G401.6 (cell line): Measurements from ENCODE around the gene SLC25A2.
"Not testable (repeated sequence)": the region's sequence is repeated elsewhere in the genome, so short reads cannot be mapped to it uniquely, and the experiment has no call there.

Source experiments
- FAIRE-seq: peaks from 2 replicates; lab custom pipeline; 2012; peaks lifted over from hg19 to GRCh38; lab: Jason Lieb, UNC

Gene SLC25A2

GRCh38 chr5:141303756-141304155 lies at the start of gene SLC25A2:
SLC25A2 (minus strand) TSS chr5:141304049; CDS start chr5:141303865, 184 bp downstream.
- no peak for FAIRE-seq

- FAIRE-seq = no peak
These were observed 47.7 kb upstream of the SLC25A2 start for GRCh38 chr5:141351591-141351990.

DNA sequence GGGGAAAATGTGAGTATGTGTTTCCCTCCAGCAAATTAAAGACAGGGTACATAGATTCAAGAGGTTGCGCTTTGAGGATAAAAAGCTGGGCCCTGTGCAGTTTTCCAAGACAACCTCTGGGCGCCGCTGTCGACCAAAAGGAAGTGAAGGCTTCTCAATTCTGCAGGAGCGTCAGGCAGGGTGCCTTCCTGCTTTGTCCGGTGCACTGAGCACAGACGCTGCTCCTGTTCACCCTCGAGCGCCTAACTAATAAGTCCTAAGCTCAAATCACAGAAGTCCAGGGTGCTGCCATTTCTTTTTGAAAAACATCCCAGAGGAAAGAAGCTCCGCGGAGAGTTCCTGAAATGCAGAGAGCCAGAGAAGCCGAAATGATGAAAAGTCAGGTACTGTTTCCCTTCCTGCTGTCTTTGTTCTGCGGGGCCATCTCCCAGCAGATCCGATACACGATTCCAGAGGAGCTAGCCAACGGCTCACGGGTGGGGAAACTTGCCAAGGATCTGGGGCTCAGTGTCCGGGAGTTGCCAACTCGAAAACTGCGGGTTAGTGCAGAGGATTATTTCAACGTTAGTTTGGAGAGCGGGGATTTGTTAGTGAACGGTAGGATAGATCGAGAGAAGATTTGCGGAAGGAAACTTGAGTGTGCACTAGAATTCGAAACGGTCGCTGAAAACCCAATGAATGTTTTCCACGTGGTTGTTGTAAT lies 46.2 kb upstream of the SLC25A2 start, which contains the start of gene PCDHGB1:
Gene PCDHGB1 (plus strand): TSS at position 183 of the 703 bp plus-strand sequence. CDS start 162 bp downstream, at position 345.
- no peak for FAIRE-seq

GRCh38 chr5:141346017-141346416 lies 42.2 kb upstream of the SLC25A2 start:
- FAIRE-seq = not testable (repeated sequence)

GRCh38 chr5:141345327-141345726 lies 41.5 kb upstream of the SLC25A2 start:
- FAIRE-seq = no peak

- FAIRE-seq = no peak
These were observed 40.2 kb upstream of the SLC25A2 start for GRCh38 chr5:141343953-141344463.

DNA sequence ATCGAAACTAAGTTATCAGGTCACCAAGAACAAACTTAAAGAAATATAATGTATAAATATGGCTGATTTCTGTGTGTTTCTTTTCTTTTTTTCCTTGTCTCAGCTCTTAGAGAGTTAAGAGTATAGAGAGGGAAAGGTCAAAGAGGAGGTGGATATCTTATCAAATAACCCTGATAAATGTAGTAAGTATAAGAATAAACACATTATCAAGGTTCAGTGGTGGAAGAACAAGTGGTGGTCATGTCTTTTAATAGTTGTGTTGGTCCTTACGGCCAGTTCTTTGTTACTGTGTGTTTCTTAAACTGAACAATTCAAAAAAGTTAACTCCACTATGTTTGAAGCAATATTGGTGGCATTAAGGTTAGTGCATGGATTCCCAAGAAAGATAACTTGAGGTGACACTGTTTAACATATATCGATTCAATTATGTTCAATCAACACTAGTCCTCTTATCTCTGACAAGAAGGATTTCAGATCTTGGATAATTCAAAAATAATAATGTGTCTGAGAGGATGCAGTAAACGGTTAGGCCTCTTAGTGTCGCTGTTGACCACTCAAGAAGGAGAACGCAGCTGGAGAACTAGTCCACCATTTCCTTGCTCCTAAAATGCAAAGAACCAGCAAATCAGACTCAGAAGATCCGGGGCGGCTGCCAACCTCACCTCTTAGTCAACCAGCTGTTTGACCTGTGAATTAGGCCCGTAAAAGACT lies 39.5 kb upstream of the SLC25A2 start, which contains the start of gene PCDHGA3:
Gene PCDHGA3 (plus strand): TSS at position 588 of the 711 bp plus-strand sequence. CDS start 205 bp downstream, outside the sequence.
- FAIRE-seq = no peak

- no peak for FAIRE-seq
These were observed 38.9 kb upstream of the SLC25A2 start for GRCh38 chr5:141342773-141343172.

GRCh38 chr5:141340781-141341354 lies 37.0 kb upstream of the SLC25A2 start:
- FAIRE-seq = not testable (repeated sequence)

DNA sequence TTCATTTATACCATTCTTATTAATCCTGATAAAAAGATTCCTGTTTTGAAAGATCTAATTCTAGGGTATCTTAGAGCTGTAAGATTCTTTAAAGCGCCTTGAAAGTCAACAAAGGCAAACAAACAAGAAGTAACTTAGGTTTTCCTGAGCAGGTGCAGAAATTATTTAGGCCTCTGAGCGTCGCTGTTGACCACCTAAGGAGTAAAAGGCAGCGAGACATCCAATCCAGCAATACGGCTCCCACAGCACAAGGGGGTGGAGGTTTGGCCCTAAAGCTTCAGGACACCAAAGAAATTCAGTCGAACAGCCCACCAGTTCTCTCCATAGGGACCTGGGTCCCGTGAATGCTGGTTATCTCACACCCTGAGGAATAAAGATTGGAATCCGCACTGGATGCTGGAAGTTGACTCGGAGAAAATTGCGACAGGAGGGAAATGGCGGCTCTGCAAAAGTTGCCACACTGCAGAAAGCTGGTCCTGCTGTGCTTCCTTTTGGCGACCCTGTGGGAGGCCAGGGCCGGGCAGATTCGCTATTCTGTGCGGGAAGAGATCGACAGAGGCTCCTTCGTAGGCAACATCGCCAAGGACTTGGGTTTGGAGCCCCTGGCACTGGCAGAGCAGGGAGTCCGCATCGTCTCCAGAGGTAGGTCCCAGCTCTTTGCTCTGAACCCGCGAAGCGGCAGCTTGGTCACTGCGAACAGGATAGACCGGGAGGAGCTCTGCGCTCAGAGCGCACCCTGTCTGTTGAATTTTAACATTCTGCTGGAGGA lies 34.9 kb upstream of the SLC25A2 start, which contains the start of gene PCDHGA2:
Gene PCDHGA2 (plus strand): TSS at position 223 of the 769 bp plus-strand sequence.
- FAIRE-seq = no peak

DNA sequence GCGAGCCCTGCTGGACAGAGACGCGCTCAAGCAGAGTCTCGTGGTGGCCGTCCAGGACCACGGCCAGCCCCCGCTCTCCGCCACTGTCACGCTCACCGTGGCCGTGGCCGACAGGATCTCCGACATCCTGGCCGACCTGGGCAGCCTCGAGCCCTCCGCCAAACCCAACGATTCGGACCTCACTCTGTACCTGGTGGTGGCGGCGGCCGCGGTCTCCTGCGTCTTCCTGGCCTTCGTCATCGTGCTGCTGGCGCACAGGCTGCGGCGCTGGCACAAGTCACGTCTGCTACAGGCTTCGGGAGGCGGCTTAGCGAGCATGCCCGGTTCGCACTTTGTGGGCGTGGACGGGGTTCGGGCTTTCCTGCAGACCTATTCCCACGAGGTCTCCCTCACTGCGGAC lies 28.7 kb upstream of the SLC25A2 start:
- not testable (repeated sequence) for FAIRE-seq

GRCh38 chr5:141330299-141331080 lies 26.6 kb upstream of the SLC25A2 start, which contains the start of gene PCDHGA1:
PCDHGA1 (plus strand) TSS chr5:141330514.
- no peak for FAIRE-seq

- FAIRE-seq = no peak
These were observed 24.4 kb upstream of the SLC25A2 start for GRCh38 chr5:141328231-141328630.

- no peak for FAIRE-seq
These were observed 22.4 kb upstream of the SLC25A2 start for GRCh38 chr5:141326088-141326854.

DNA sequence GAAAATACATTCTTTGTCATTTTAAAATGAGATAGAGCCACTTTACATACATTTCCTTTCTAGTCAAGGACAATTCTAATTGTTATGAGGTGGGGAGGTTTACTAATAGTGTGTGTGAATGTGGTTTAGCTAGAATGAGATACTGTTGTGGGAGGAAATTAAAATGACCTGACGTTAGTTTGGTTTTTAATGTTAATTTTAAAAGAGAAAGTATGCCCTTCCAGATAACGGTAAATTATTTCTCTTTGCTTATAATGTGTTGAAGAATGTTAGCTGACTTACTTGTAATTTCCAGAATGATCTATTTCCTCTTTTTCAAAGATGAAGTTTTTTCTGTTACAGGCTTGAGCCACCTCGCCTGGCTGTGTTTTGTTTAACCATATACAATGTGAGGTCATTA lies 18.4 kb upstream of the SLC25A2 start:
- FAIRE-seq = no peak

- FAIRE-seq = peak; percentile 83
These were observed 16.6 kb upstream of the SLC25A2 start, which contains the start of gene TAF7 for GRCh38 chr5:141320225-141321169. TAF7 (minus strand) TSS chr5:141320784; CDS start chr5:141320044, 740 bp downstream.

- no peak for FAIRE-seq
These were observed 15.8 kb upstream of the SLC25A2 start for GRCh38 chr5:141319699-141320098.

DNA sequence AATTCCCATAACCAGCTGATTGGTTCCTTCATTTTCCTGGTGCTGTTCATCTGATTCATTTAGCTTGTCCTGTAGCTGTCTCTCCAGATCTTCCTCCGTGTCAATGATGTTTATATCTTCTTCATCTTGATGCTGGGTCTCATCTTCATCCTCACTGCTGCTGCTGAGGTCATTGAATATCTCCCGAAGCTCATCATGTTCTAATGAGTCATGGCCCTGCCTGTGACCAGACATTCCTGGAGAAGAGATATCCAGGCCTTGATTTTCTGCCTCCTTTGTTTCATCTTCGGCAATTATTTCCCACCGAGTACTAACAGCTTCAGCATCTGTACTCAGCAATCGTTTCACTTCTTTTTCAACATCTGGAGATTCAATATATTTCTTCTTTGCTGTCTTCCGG lies 15.4 kb upstream of the SLC25A2 start:
- no peak for FAIRE-seq

GRCh38 chr5:141316963-141317362 lies 13.1 kb upstream of the SLC25A2 start:
- not testable (repeated sequence) for FAIRE-seq
